HG02885 (cell line): ENCODE results near the gene FHL3.
"Not testable (repeated sequence)": the region's sequence is repeated elsewhere in the genome, so short reads cannot be mapped to it uniquely, and the experiment has no call there.

Experiments used
- ATAC-seq: cut with Tn5 transposase; IDR thresholded peaks from one replicate; pipeline ENCODE4 v1.9.1; 2021; ENCODE audit warnings: mild to moderate bottlenecking; ENCODE audit not compliant: unreplicated experiment, poor library complexity

FHL3 gene

DNA sequence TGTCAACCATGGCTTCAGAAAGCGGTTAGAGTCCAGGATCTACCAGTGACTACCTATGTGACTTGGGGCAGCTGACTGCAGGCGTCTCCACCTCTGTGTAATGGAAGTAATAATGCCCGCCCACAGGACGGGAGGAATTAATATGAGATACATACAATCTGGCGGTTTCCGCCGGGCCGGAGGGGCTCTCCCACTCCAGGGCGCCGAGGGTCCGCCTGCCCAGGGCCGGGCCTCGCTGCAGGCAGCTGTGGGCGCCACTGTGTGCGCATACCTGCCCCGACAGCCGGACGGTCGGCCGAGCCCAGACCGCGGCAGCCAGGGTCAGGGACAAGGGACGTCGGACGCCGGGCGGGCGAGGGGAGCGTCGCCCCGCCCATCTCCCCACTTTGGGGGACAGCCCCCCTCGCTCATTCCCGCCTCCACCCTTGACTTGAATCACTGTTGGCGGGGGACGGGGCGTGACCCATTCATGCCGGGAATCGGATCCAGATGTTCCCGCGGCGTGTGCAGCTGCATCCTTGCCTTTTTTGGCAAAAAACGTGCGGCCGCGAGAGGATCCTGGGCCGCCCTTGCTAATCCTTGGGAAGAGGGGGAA, 9.5 kb downstream of the FHL3 start:
- ATAC-seq = peak; percentile 63

GRCh38 chr1:37994886-37995566, 10.3 kb downstream of the FHL3 start:
- ATAC-seq = no peak

DNA sequence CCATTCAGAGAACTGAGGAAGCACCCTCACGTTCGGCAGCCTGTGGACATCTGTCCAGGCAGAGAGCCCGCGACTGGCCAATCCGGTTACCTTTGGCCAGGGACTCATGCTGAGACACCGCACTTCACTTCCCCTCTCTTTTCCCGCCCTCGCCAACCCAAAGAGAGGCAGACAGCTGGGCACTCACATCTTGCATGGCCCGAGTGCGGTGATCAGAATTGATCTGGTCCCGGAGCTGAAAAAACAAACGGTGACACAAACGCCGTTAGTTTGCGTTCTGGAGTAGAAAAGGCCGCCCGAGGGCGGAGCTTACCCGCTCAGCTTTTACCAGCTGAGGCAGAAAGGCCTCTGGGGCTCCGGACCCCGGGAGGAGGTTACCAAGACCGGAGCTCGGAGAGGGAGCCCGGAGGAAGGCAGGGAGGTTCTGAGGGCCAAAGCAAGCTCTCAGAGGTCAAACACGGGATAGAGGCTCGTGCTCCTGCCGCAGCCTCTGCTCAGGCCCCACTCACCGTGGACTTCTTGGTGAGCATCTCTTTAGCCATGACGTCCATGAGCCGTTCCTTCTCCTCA, 15.9 kb downstream of the FHL3 start:
- peak; percentile 33 for ATAC-seq

DNA sequence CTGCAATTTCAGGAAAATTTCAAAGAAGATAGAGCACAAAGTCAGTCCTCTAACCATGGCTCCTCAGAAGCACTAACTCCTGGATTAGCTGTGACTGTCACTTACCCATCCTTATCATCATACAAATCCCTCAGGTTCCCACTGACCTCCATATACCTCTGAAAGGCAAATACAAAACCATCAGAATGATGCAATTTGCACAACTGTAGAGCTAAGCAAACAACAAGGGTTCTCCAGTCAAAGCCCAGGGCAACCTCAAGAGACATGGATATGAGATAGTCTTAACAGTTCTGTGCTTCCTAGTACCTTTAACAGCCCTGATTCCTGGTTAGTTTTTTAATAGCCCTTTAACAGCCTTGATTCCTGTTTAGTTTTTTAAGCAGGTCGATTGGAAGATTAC, 17.6 kb downstream of the FHL3 start:
- no peak for ATAC-seq

DNA sequence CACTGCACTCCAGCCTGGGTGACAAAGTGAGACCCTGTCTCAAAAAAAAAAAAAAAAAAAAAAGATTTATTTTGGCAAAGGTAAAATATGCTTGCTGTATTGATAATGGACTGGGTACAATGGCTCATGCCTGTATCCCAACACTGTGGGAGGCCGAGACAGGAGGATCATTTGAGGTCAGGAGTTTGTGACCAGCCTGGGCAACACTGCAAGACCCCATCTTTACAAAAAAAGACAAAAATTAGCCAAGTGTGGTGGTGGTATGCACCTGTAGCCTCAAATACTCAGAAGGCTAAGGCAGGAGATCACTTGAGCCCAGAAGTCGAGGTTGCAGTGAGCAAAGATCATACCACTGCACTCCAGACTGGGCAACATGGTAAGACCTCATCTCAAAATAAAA, 21.8 kb downstream of the FHL3 start:
- no peak for ATAC-seq

GRCh38 chr1:37978541-37978940, 26.8 kb downstream of the FHL3 start:
- no peak for ATAC-seq

DNA sequence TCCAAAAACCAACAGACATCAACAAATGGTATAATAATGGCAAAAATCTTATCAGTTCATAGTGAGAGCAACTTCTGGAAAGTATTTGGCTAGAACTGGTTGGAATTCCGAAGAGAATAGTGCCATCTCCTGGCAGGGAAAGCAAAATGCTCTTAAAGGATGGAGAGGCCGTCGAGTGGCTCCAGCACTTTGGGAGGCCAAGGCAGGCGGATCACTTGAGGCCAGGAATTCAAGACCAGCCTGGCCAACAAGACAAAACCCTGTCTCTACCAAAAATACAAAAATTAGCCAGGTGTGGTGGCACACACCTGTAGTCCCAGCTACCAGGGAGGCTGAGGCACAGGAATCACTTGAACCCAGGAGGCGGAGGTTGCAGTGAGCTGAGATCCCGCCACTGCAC, 30.2 kb downstream of the FHL3 start:
- not testable (repeated sequence) for ATAC-seq

DNA sequence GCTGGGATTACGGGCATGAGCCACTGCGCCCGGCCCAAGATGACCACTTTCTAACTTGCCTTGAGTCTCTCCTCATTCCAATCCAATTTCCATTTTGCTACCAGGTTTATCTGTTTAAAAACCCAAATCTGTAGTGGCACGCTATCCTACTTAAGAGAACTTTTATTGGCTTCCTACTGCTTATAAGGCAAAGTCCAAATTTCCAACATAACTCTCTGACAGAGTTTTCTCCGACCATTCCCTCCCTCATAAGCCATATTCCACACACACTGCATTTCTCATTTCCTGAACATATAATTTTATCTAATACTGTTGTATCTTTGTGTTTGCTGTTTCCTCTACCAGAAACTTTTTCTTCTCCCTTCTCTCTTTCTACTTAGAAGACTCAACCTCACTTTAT, 30.7 kb downstream of the FHL3 start:
- no peak for ATAC-seq

- ATAC-seq = not testable (repeated sequence)
These were observed 31.6 kb downstream of the FHL3 start for GRCh38 chr1:37973684-37974083.

GRCh38 chr1:37965301-37965700, 40.0 kb downstream of the FHL3 start:
- ATAC-seq = no peak

GRCh38 chr1:37964106-37964505, 41.2 kb downstream of the FHL3 start:
- not testable (repeated sequence) for ATAC-seq

DNA sequence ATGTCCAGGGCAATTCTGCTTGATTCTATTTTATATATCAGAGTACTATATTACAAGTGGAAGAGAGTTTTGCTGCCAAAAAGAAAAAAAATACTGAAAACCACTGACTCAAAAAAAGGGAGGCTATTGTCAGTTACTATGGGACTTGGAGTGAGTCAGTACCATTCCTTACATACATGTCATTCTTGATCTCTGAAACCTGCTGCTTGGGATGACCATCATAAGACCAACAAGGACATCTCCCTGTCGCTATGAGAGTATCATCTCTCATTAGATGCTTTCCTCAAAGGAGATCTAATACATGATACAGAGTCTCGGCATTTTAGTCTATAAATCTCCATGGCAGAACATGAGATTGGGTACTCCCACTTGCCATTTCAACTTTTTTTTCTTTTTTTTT, 46.6 kb downstream of the FHL3 start:
- ATAC-seq = no peak

DNA sequence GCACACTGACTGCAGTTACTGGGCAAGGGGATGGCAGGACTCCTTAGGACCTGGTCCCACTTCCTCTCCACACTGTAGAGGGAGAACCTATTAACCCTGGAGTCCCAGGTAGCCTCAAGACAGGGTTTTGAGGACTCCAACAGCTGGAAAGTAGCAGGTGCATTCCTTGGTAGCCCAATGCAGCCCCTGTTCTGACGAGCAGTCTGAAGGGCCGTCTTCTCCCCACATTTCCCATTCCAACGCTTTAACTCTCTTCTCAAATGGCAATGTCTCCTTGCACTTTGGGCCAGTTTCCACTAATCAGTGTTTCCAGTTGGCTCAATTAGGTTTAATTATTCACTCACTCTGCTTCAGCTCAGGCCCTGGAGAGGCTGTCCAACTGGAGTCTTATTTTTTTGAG, 49.6 kb downstream of the FHL3 start:
- ATAC-seq = no peak

DNA sequence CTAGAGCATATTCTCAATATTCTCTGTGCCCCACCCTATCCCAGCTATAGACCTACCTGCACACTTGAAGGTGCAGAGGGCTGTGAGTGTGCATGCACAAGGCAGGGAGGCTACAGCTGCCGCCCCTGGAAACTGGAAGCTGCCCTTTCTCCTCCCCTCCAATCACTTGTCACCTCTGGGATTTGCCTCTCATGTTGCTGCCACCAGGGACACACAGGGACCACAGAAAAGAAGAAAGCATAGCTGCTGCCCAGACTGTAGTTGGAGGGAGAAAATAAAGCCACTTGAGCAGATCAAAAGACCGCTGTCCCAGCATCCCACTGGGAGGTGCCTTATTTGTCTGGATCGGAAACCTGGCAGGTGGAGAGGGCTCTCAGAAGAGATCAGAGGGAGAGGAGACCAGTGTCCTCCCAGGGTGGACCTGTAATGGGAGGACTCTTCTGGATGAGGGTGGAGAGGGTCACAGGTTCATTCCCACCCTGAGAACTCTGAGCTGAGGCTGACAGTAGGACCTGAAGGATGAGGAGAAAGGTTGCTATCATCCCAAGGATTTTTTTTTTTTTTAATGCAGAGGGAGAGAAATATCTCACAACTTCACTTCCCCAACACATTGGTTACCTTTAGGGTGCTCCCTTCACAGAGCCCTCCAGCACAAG, 50.9 kb downstream of the FHL3 start:
- no peak for ATAC-seq

- ATAC-seq = no peak
These were observed 52.6 kb downstream of the FHL3 start for GRCh38 chr1:37952738-37953137.

DNA sequence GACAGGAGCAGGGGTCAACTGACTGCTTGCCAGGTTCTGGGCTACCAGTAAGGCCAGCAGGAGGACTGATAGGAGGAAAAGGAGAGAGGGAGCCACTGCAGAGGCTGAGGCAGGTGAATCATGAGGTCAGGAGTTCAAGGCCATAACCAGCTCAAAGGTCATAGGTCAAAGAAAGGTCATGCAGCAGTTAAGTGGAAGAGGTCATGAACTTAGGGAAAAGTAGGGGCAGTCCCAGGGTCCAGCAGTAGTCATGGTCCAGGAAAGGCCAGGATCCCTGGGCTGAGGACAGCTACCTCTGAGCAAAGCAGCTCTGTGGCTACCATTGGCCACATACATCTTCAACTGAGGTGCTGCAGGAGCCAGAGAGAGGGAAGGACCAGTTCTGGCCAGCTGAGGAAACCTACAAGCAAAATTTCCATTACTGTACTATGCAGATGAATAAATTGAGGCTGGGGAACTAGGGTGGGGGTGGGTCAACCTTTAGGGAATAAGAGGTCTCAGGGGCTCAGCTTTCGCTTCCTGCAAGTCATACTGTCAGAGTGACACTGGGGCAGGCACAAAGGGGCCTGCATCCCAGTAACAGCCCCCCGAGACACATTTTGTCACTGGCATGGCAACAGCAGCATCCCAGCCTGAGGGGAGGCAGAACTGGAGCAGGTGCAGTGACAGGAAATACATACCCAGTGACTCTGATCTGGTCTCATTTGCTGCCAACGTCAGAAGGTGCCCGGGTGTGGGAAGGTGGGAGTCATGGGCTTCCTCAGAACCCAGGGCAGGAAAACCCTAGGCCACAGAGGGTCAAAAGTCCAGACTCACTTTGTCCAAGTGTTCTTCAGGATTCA, 53.3 kb downstream of the FHL3 start:
- no peak for ATAC-seq

DNA sequence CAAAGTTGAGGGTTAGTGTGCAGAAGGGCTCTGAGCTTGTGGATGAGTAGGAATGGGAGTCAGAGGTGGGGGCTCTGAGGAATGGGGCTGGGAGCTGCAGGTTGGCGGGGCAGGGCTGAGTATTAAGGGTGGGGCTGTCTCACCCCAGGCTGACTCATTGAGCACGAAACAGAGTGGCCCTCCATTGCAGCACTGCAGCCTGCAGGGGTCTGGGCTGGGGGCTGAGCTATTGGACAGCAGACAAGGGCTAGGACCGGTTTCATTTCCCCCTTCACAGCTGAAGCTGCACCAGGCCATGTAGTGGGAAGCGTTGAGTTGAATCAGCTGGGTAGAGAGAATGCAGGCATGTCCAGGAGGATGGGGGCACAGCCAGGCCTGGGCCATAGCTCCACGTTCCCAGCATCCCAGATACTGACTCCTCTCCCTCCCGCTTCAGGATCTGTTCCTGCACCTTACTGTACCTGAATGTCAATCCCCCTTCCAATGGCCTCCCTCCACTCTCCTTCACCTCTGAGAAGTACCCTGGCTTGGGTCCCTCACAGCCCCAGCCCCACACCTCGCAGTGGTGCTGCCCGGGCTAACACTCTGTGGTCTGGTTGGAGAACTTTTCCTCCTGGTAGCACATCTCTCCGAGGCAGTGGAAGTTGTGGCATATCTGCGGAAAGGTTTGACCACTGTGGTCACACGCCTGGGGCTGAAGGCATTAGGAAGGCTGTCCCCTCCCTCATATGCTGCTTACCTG, 54.1 kb downstream of the FHL3 start:
- ATAC-seq = no peak

DNA sequence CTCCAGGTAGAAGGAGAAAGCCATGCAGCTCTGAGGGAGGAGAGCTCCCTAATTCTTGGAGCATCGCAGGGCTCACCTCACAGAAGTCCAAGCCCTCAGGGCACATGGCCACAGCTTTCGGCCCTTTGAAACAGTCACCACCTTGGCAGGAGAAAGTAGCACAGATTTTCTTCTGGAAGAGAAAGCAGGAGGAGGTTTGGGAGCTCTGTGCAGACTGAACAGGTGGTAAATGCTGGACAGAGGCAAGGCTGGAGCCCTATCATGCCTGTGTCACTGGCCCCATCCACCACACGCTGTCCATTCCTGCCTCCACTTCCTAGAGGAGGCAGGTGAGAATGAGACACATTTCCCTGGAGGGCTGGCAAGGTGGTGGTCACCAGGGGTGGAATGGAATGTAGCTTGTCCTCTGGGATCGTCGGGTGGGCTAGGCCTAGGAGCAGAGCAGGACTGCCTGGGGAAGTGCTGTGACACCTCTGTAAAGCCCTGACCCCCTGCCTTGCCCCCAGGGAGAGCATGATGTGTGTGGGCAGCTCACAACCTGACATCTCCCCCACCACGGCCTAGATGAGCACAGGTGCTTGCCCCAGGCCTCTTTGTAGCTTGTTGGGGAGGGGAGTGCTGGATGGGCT, 55.7 kb downstream of the FHL3 start:
- no peak for ATAC-seq

- no peak for ATAC-seq
These were observed 56.5 kb downstream of the FHL3 start for GRCh38 chr1:37948841-37949240.
